ENCODE measurements around the gene COL7A1. TPM values are rescaled to one million over a fixed set of nuclear protein-coding genes. Genes with fewer than 3 reads are reported as not detected.

The COL7A1 gene
- total RNA-seq, 3 donors from 2014 or later (not counting 1 experiment from before 2014, with no cell fraction given), result 0.54 to 1.7 (median 1.4) TPM

GRCh38 chr3:48519277-48519643, 75.9 kb downstream of the COL7A1 start:
- 50% methylated on average over 9 of the region's 9 CpGs for WGBS (ENCODE audit: insufficient coverage)
- H3K36me3 ChIP-seq (ENCODE audit: control insufficient read depth, insufficient read depth, low read length), result no peaks in the 10 kb centered on the region

GRCh38 chr3:48518638-48519276, 76.4 kb downstream of the COL7A1 start:
- no peaks in the 10 kb centered on the region for H3K27me3 ChIP-seq (ENCODE audit: control insufficient read depth, insufficient read depth, low read length)
- no peak for TF ChIP-seq CTCF (IDR thresholded peaks at IDR 0.05)
- intact Hi-C loops (cut with micrococcal nuclease), result no loop called here
- 40% methylated on average over 12 of the region's 12 CpGs for WGBS (ENCODE audit: insufficient coverage)
- DNase-seq (peak in 1 of 2 donors; percentile 41), ATAC-seq (peak in 1 of 3 donors; percentile 20)
- no peak overlapping the region for H3K4me3 ChIP-seq (ENCODE audit: low read length)
- no peaks in the 10 kb centered on the region for H3K9me3 ChIP-seq (ENCODE audit: control insufficient read depth, insufficient read depth, low read length)
- Mint-ChIP-seq H3K4me3 (peak overlapping the region; percentile 67), H3K9me3 (no peaks in the 10 kb centered on the region), H3K27ac (peak overlapping the region; percentile 56 to 75), H3K36me3 (no peaks in the 10 kb centered on the region), H3K4me1 (peaks cover 11 to 23% of the 10 kb centered on the region in 2 donors), H3K27me3 (ENCODE audit: low read depth in 2 of 2) (no peaks in the 10 kb centered on the region)
- no peaks in the 10 kb centered on the region for H3K36me3 ChIP-seq (ENCODE audit: control insufficient read depth, insufficient read depth, low read length)
- peaks cover 60% of the 10 kb centered on the region for H3K4me1 ChIP-seq (ENCODE audit: control insufficient read depth, insufficient read depth, low read length)
- peak overlapping the region; percentile 47 for H3K27ac ChIP-seq (ENCODE audit: low read length)

More at GRCh38 chr3:48519277-48519643, 75.9 kb downstream of the COL7A1 start:
- Histone ChIP-seq H3K27me3 (ENCODE audit: control insufficient read depth, insufficient read depth, low read length) (no peaks in the 10 kb centered on the region), H3K4me1 (ENCODE audit: control insufficient read depth, insufficient read depth, low read length) (peaks cover 58% of the 10 kb centered on the region), H3K9me3 (ENCODE audit: control insufficient read depth, insufficient read depth, low read length) (no peaks in the 10 kb centered on the region), H3K4me3 (ENCODE audit: low read length) (no peak overlapping the region), H3K27ac (ENCODE audit: low read length) (peak overlapping the region; percentile 47)
- H3K27ac Mint-ChIP-seq, result peak overlapping the region; percentile 56 to 75
- no peak for TF ChIP-seq CTCF (IDR thresholded peaks at IDR 0.05)
- H3K36me3 Mint-ChIP-seq, result no peaks in the 10 kb centered on the region
- intact Hi-C loops (cut with micrococcal nuclease), result no loop called here
- no peaks in the 10 kb centered on the region for H3K27me3 Mint-ChIP-seq (ENCODE audit: low read depth in 2 of 2)
- ATAC-seq, result peak; percentile 48 to 85 (median 77)
- H3K9me3 Mint-ChIP-seq, result no peaks in the 10 kb centered on the region
- peaks cover 11 to 23% of the 10 kb centered on the region in 2 donors for H3K4me1 Mint-ChIP-seq
- H3K4me3 Mint-ChIP-seq, result peak overlapping the region; percentile 67
- DNase-seq, result no peak

- Histone ChIP-seq H3K4me3 (ENCODE audit: low read length) (no peak overlapping the region), H3K36me3 (ENCODE audit: control insufficient read depth, insufficient read depth, low read length) (no peaks in the 10 kb centered on the region), H3K9me3 (ENCODE audit: control insufficient read depth, insufficient read depth, low read length) (no peaks in the 10 kb centered on the region), H3K27me3 (ENCODE audit: control insufficient read depth, insufficient read depth, low read length) (no peaks in the 10 kb centered on the region), H3K27ac (ENCODE audit: low read length) (no peak overlapping the region), H3K4me1 (ENCODE audit: control insufficient read depth, insufficient read depth, low read length) (peaks cover 60% of the 10 kb centered on the region)
- WGBS (ENCODE audit: insufficient coverage), result 95% methylated on average over 6 of the region's 6 CpGs
- intact Hi-C loops (cut with micrococcal nuclease), result no loop called here
- no peak overlapping the region for H3K4me3 Mint-ChIP-seq
- H3K27ac Mint-ChIP-seq, result no peak overlapping the region
- no peak for DNase-seq
- H3K36me3 Mint-ChIP-seq, result no peaks in the 10 kb centered on the region
- H3K9me3 Mint-ChIP-seq, result no peaks in the 10 kb centered on the region
- ATAC-seq, result no peak
- no peak for TF ChIP-seq CTCF (IDR thresholded peaks at IDR 0.05)
- peaks cover 11 to 23% of the 10 kb centered on the region in 2 donors for H3K4me1 Mint-ChIP-seq
- no peaks in the 10 kb centered on the region for H3K27me3 Mint-ChIP-seq (ENCODE audit: low read depth in 2 of 2)
Observed at GRCh38 chr3:48518069-48518468, 77.1 kb downstream of the COL7A1 start.

GRCh38 chr3:48516571-48516970, 78.6 kb downstream of the COL7A1 start:
- peak overlapping the region in 1 of 2 donors; percentile 21 for H3K27ac Mint-ChIP-seq
- no peaks in the 10 kb centered on the region for H3K27me3 Mint-ChIP-seq (ENCODE audit: low read depth in 2 of 2)
- no peaks in the 10 kb centered on the region for H3K36me3 Mint-ChIP-seq
- Histone ChIP-seq H3K36me3 (ENCODE audit: control insufficient read depth, insufficient read depth, low read length) (no peaks in the 10 kb centered on the region), H3K4me3 (ENCODE audit: low read length) (no peak overlapping the region), H3K27me3 (ENCODE audit: control insufficient read depth, insufficient read depth, low read length) (no peaks in the 10 kb centered on the region), H3K27ac (ENCODE audit: low read length) (no peak overlapping the region), H3K9me3 (ENCODE audit: control insufficient read depth, insufficient read depth, low read length) (no peaks in the 10 kb centered on the region), H3K4me1 (ENCODE audit: control insufficient read depth, insufficient read depth, low read length) (peaks cover 60% of the 10 kb centered on the region)
- no peak for ATAC-seq
- H3K9me3 Mint-ChIP-seq, result no peaks in the 10 kb centered on the region
- intact Hi-C loops (cut with micrococcal nuclease), result no loop called here
- no peak overlapping the region for H3K4me3 Mint-ChIP-seq
- no peak for DNase-seq
- WGBS (ENCODE audit: insufficient coverage), result 72% methylated on average over 8 of the region's 8 CpGs
- peaks cover 11 to 23% of the 10 kb centered on the region in 2 donors for H3K4me1 Mint-ChIP-seq
- TF ChIP-seq CTCF (IDR thresholded peaks at IDR 0.05), result no peak

All from natural killer cell (primary cell).